Stimulated activated naive CD8-positive, alpha-beta T cell treated with anti-CD3 and anti-CD28 coated beads, Interleukin-15, amount 100 ng/mL, for 72 hours (primary cell): ENCODE results near the gene ETFDH.
A peak's percentile ranks its signal among the peaks of the same experiment; 100 is the strongest.
"Not testable (repeated sequence)": the region's sequence is repeated elsewhere in the genome, so short reads cannot be mapped to it uniquely, and the experiment has no call there.

Experiments
- ATAC-seq: fragments of 150-1000 bp; cut with Tn5 transposase; 2 replicates; pipeline ENCODE4 v1.10.0; 2021; ENCODE audit warnings: mild to moderate bottlenecking, moderate library complexity
- DNase-seq, 2 donors: peaks; one replicate each; pipeline ENCODE4 v3.0.0; 2021 to 2022
- H3K27ac Mint-ChIP-seq, 2 donors: one replicate each; pipeline ENCODE4 v1.8.0; 2022; ENCODE audit warnings: mild to moderate bottlenecking in 2 of 2, mixed read lengths in 2 of 2, moderate library complexity in 2 of 2
- H3K27me3 Mint-ChIP-seq: one replicate; pipeline ENCODE4 v1.8.0; 2022; ENCODE audit warnings: mixed read lengths
- H3K4me1 Mint-ChIP-seq: one replicate; pipeline ENCODE4 v1.8.0; 2022; ENCODE audit warnings: mild to moderate bottlenecking, mixed read lengths
- H3K4me3 Mint-ChIP-seq, 2 donors: one replicate each; pipeline ENCODE4 v1.8.0; 2022; ENCODE audit warnings: mild to moderate bottlenecking in 2 of 2, mixed read lengths in 2 of 2, moderate library complexity in 1 of 2
- H3K9me3 Mint-ChIP-seq, 2 donors: one replicate each; pipeline ENCODE4 v1.8.0; 2022; ENCODE audit warnings: mixed read lengths in 2 of 2

The ETFDH gene

DNA sequence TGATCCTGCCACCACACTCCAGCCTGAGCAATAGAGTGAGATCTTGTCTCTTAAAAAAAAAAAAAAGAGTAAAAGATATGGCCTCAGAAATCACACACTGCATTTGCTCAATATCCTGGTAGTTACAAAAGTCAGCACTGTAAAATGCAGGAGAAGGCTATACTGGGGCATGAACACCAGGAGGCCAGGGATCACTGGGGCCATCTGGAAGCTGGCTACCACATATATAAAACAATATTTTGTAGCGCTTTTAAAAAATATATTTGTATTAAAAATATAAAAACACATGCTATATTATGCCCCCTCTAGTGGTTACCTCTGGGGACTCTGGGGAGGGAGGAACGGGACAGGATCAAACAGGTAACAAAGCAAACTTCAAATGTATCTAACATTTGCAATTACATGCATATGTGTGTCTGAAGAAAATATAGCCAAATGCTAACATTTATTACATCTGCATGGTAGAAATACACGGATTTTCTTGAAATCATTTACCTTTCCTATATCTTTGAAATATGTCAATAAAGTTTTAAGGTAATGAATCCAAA lies 4.4 kb upstream of the ETFDH start:
- H3K9me3 Mint-ChIP-seq: no peaks in the 10 kb centered on the region
- H3K4me1 Mint-ChIP-seq: peaks cover 23% of the 10 kb centered on the region
- H3K27me3 Mint-ChIP-seq: no peaks in the 10 kb centered on the region
- no peak overlapping the region for H3K4me3 Mint-ChIP-seq
- no peak for ATAC-seq
- H3K27ac Mint-ChIP-seq: no peak overlapping the region
- peak in 1 of 2 donors; percentile 24 for DNase-seq

- ATAC-seq: no peak
- Mint-ChIP-seq H3K4me3 (peak overlapping the region in 1 of 2 donors; percentile 26), H3K27me3 (no peaks in the 10 kb centered on the region), H3K9me3 (no peaks in the 10 kb centered on the region), H3K4me1 (peaks cover 19% of the 10 kb centered on the region), H3K27ac (no peak overlapping the region)
- DNase-seq: no peak
These were observed 2.8 kb upstream of the ETFDH start for GRCh38 chr4:158669310-158669709.

GRCh38 chr4:158670975-158671664 lies 976 bp upstream of the ETFDH start:
- DNase-seq (peak; percentile 74 to 80), ATAC-seq (peak; percentile 59)
- Mint-ChIP-seq H3K27ac (peak overlapping the region; percentile 99 to 100), H3K4me1 (peaks cover 28% of the 10 kb centered on the region), H3K27me3 (no peaks in the 10 kb centered on the region), H3K4me3 (peak overlapping the region; percentile 95 to 98), H3K9me3 (no peaks in the 10 kb centered on the region)

DNA sequence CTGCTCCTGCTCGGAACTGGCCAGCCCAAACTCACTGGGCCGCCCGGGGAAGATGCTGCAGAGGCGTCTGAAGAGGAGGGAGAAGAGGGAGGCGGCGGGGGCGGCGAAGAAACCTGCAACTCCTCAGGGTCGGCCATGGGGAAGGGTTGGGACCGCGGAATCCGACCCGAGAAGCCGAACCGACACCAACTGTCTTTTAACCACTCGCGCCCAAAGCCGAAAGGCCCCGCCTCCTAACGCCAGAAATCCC lies 506 bp upstream of the ETFDH start, which contains the start of gene C4orf46:
Gene C4orf46 (minus strand): TSS at position 223 of the 250 bp plus-strand sequence. CDS start 86 bp downstream, at position 137.
- peak within 1 kb of the TSS; percentile 99 to 100 for H3K27ac Mint-ChIP-seq
- ATAC-seq (no peak), DNase-seq (no peak)
- H3K4me3 Mint-ChIP-seq: peak within 1 kb of the TSS; percentile 95 to 98
- H3K27me3 Mint-ChIP-seq: no peaks in the 10 kb centered on the region
- no peaks in the 10 kb centered on the region for H3K9me3 Mint-ChIP-seq
- peaks cover 28% of the 10 kb centered on the region for H3K4me1 Mint-ChIP-seq

DNA sequence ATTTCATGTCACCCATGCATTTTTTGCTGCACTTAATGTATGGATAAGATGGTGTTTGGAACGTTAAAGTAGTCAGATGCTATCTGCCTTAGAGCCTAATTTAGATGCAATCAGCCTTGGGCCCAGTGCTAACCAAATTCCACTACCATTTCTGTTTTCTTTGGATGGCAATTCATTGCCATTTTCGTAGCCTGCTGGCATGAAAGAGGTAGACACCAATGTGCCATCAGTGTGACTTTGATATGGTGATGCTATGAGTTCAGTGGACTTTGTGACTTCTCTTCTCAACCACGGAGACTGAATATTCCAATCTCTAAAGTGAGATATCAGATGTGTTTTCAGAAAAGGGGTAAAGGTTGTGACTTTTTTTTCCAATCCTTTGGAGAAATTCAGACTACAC lies 1.5 kb downstream of the ETFDH start:
- no peak overlapping the region for H3K27ac Mint-ChIP-seq
- no peak for ATAC-seq
- no peaks in the 10 kb centered on the region for H3K27me3 Mint-ChIP-seq
- DNase-seq: no peak
- peak overlapping the region in 1 of 2 donors; percentile 2 for H3K4me3 Mint-ChIP-seq
- no peaks in the 10 kb centered on the region for H3K9me3 Mint-ChIP-seq
- H3K4me1 Mint-ChIP-seq: peaks cover 28% of the 10 kb centered on the region

GRCh38 chr4:158676076-158676475 lies 4.0 kb downstream of the ETFDH start:
- DNase-seq: no peak
- Mint-ChIP-seq H3K9me3 (no peaks in the 10 kb centered on the region), H3K4me1 (peaks cover 18% of the 10 kb centered on the region), H3K27ac (no peak overlapping the region), H3K27me3 (no peaks in the 10 kb centered on the region), H3K4me3 (no peak overlapping the region)
- no peak for ATAC-seq

- no peaks in the 10 kb centered on the region for H3K9me3 Mint-ChIP-seq
- H3K27ac Mint-ChIP-seq: no peak overlapping the region
These were observed 6.7 kb downstream of the ETFDH start for GRCh38 chr4:158678767-158679166.

GRCh38 chr4:158681629-158682028 lies 9.5 kb downstream of the ETFDH start:
- Mint-ChIP-seq H3K27me3 (no peaks in the 10 kb centered on the region), H3K4me3 (no peak overlapping the region), H3K4me1 (no peaks in the 10 kb centered on the region), H3K9me3 (no peaks in the 10 kb centered on the region), H3K27ac (no peak overlapping the region)
- DNase-seq: no peak
- ATAC-seq: no peak

More at GRCh38 chr4:158678767-158679166, 6.7 kb downstream of the ETFDH start:
- peaks cover 10% of the 10 kb centered on the region for H3K4me1 Mint-ChIP-seq
- H3K27me3 Mint-ChIP-seq: no peaks in the 10 kb centered on the region
- ATAC-seq (no peak), DNase-seq (no peak)
- no peak overlapping the region for H3K4me3 Mint-ChIP-seq

DNA sequence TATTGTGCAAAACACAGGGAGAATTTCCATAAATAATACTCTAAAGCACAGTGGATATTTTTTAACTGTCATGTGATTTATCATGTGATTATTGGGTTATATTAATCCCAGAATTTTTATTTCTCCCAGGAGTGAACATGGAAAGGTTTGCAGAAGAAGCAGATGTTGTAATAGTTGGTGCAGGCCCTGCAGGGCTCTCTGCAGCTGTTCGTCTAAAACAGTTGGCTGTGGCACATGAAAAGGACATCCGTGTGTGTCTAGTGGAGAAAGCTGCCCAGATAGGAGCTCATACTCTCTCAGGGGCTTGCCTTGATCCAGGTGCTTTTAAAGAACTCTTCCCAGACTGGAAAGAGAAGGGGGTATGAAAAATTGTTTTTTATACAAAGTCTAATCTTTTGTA lies 10.0 kb downstream of the ETFDH start:
- ATAC-seq: no peak
- no peak overlapping the region for H3K4me3 Mint-ChIP-seq
- H3K27me3 Mint-ChIP-seq: no peaks in the 10 kb centered on the region
- no peaks in the 10 kb centered on the region for H3K9me3 Mint-ChIP-seq
- H3K27ac Mint-ChIP-seq: no peak overlapping the region
- DNase-seq: no peak
- H3K4me1 Mint-ChIP-seq: no peaks in the 10 kb centered on the region

DNA sequence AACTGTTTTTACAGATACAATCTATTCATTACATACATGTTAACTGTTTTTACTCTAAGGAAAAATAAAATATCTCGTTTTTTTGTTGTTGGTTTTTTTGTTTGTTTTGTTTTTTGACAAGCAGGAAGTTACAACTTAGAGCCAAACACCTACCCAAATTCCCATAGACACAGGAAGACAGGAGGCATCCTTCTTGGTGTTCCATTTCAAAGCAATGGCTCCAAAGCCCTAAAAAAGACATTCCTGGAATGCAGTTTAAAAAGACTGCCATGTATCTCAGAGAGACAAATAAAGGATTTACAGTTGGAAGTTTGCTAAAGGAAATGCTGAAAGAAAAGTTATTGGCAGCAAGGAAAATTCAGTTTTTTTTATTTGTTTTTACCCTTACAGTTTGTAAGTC lies 16.7 kb downstream of the ETFDH start:
- H3K27me3 Mint-ChIP-seq: no peaks in the 10 kb centered on the region
- ATAC-seq (no peak), DNase-seq (no peak)
- H3K4me1 Mint-ChIP-seq: no peaks in the 10 kb centered on the region
- peak overlapping the region in 1 of 2 donors; percentile 40 for H3K27ac Mint-ChIP-seq
- no peaks in the 10 kb centered on the region for H3K9me3 Mint-ChIP-seq
- H3K4me3 Mint-ChIP-seq: no peak overlapping the region

GRCh38 chr4:158704274-158704673 lies 32.2 kb downstream of the ETFDH start:
- H3K4me3 Mint-ChIP-seq: no peak overlapping the region
- no peaks in the 10 kb centered on the region for H3K9me3 Mint-ChIP-seq
- ATAC-seq (no peak), DNase-seq (no peak)
- no peaks in the 10 kb centered on the region for H3K4me1 Mint-ChIP-seq
- H3K27ac Mint-ChIP-seq: no peak overlapping the region
- no peaks in the 10 kb centered on the region for H3K27me3 Mint-ChIP-seq

DNA sequence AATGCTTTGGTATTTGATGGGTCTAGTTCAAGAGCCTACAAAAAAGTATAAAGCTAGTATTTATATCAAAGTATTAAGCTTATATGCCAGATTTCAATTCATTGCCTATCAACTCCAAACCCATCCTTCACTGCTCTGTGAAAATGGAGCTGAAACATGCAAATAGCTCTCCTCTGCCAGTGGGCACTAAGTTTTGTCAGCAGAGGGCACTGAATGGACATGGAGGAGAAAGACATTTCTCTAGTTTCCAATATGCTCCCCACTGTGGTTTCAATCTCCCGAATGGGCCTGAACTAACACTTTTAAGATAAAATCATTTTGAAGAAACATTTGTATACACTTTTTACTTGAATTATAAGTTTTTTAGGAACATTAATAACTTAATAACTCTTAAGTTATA lies 38.7 kb downstream of the ETFDH start:
- DNase-seq (no peak), ATAC-seq (no peak)
- Mint-ChIP-seq H3K9me3 (no peaks in the 10 kb centered on the region), H3K27me3 (no peaks in the 10 kb centered on the region), H3K27ac (no peak overlapping the region), H3K4me1 (no peaks in the 10 kb centered on the region), H3K4me3 (no peak overlapping the region)

DNA sequence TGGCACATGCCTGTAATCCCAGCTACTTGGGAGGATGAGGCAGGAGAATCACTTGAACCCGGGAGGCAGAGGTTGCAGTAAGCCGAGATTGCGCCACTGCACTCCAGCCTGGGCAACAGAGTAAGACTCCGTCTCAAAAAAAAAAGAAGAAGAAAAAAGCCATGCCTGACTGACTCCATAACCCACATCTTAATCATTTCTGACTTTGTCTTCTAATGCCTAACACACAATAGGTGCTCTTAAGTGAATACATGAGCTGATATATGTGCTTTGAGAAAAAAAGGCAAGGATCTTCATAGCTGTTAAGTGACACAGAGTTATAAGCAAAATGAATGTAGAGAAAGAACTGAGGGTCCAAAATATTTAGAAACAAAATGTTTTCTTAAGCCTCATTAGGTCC lies 40.5 kb downstream of the ETFDH start:
- H3K27me3 Mint-ChIP-seq, DNase-seq, H3K4me3 Mint-ChIP-seq, H3K27ac Mint-ChIP-seq, H3K4me1 Mint-ChIP-seq, ATAC-seq, H3K9me3 Mint-ChIP-seq: not testable (repeated sequence)

DNA sequence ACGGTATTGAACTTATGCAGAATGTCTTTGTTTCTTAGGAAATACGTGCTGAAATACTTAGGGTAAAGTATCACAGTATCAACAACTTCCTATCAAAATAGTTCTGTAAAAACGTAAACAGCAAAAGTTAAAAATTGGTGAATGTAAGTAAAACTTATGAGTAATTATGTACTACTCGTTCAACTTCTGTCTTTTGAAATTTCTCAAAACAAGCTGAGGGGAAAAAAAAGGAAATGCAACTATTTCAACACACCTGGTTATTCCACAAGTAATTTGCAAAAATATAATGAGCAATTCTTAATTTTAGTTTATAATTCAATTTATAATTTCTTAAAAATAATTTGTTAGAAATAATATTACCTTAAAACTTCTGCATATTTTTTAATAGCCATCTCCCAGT lies 42.8 kb downstream of the ETFDH start:
- no peak for DNase-seq
- ATAC-seq: no peak
- no peak overlapping the region for H3K27ac Mint-ChIP-seq
- H3K4me3 Mint-ChIP-seq: no peak overlapping the region
- H3K9me3 Mint-ChIP-seq: no peaks in the 10 kb centered on the region
- peaks cover 15% of the 10 kb centered on the region for H3K4me1 Mint-ChIP-seq
- no peaks in the 10 kb centered on the region for H3K27me3 Mint-ChIP-seq

GRCh38 chr4:158715802-158716201 lies 43.7 kb downstream of the ETFDH start:
- H3K27me3 Mint-ChIP-seq: no peaks in the 10 kb centered on the region
- no peaks in the 10 kb centered on the region for H3K9me3 Mint-ChIP-seq
- no peak for DNase-seq
- peaks cover 15% of the 10 kb centered on the region for H3K4me1 Mint-ChIP-seq
- no peak for ATAC-seq
- H3K27ac Mint-ChIP-seq: peak overlapping the region in 1 of 2 donors; percentile 59
- H3K4me3 Mint-ChIP-seq: no peak overlapping the region

- no peaks in the 10 kb centered on the region for H3K9me3 Mint-ChIP-seq
- peak overlapping the region in 1 of 2 donors; percentile 98 for H3K27ac Mint-ChIP-seq
- ATAC-seq (no peak), DNase-seq (no peak)
- H3K4me3 Mint-ChIP-seq: peak overlapping the region; percentile 92 to 95
- H3K4me1 Mint-ChIP-seq: peaks cover 38% of the 10 kb centered on the region
- no peaks in the 10 kb centered on the region for H3K27me3 Mint-ChIP-seq
These were observed 49.6 kb downstream of the ETFDH start for GRCh38 chr4:158721680-158722079.
